IPS-20b (cell line): ENCODE data around the gene BBS9.

Experiments
- H3K27ac ChIP-seq: one replicate; pipeline ENCODE4 v1.5.1; 2013; ENCODE audit warnings: low read length
- H3K27me3 ChIP-seq: 2 replicates; pipeline ENCODE4 v1.6.1; 2013; ENCODE audit warnings: mild to moderate bottlenecking, low read length, inconsistent platforms; ENCODE audit not compliant: insufficient read depth
- H3K36me3 ChIP-seq: 2 replicates; pipeline ENCODE4 v1.6.1; 2013; ENCODE audit warnings: low read depth, mild to moderate bottlenecking, inconsistent platforms, low read length, moderate library complexity; ENCODE audit not compliant: insufficient read depth
- H3K4me1 ChIP-seq: 2 replicates; pipeline ENCODE4 v1.6.1; 2013; ENCODE audit warnings: mild to moderate bottlenecking, control low read depth, inconsistent platforms, low read length, moderate library complexity; ENCODE audit not compliant: insufficient read depth
- H3K4me3 ChIP-seq: 2 replicates; pipeline ENCODE4 v1.5.1; 2013; ENCODE audit warnings: mild to moderate bottlenecking, low read length, inconsistent platforms
- H3K9ac ChIP-seq: 2 replicates; pipeline ENCODE4 v1.6.1; 2013; ENCODE audit warnings: low read depth, mild to moderate bottlenecking, inconsistent platforms, low read length, moderate library complexity
- H3K9me3 ChIP-seq: 2 replicates; pipeline ENCODE4 v1.6.1; 2013; ENCODE audit warnings: mild to moderate bottlenecking, low read depth, low read length, inconsistent platforms; ENCODE audit not compliant: insufficient read depth

The BBS9 gene

DNA sequence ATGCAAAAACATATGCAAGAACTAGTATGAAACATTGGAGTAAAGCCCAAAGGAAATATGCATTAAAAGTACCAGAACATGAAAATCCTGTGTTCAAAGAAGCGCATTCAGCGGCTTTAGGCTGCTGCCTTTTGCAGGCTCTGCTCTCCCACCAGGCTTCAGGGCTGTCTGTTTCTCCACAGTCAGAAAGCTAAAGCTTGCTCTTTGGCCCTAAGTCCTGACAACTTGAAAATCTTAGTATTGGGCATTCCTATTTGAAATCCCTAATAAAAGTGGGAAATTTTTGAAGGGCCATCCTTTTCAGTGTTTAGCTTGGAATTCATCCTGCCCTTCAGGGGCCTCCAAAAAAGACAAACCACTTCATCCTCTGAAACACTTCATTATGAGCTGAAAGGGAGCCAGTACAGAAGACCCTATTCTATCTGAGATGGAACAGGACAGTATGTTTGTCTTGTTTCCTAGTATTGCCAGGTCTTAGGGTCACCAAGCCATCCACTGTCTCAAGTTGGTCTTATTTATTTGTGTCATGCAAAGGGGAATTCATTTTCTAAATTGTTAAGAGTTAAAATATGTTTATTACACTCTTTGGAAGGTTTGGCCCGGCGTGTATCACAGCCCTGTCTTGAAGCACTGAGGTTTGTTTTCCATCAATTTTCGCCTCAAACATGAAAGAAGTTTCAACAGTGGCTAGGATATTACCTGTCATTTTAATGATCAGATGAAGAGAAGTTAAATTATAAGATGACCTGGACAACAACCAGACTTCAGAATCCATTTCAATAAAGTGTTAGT, 449.7 kb downstream of the BBS9 start:
- Histone ChIP-seq H3K4me1 (no peaks in the 10 kb centered on the region), H3K27me3 (no peaks in the 10 kb centered on the region), H3K36me3 (no peaks in the 10 kb centered on the region), H3K4me3 (no peak overlapping the region), H3K9ac (no peak overlapping the region), H3K27ac (no peak overlapping the region), H3K9me3 (no peaks in the 10 kb centered on the region)

- Histone ChIP-seq H3K9ac (no peak overlapping the region), H3K36me3 (no peaks in the 10 kb centered on the region)
Measured at GRCh38 chr7:33579673-33579960, 450.3 kb downstream of the BBS9 start.

GRCh38 chr7:33581236-33581635, 451.9 kb downstream of the BBS9 start:
- Histone ChIP-seq H3K9me3 (no peaks in the 10 kb centered on the region), H3K27me3 (no peaks in the 10 kb centered on the region), H3K4me3 (no peak overlapping the region), H3K9ac (no peak overlapping the region), H3K36me3 (no peaks in the 10 kb centered on the region), H3K27ac (no peak overlapping the region), H3K4me1 (no peaks in the 10 kb centered on the region)

More at GRCh38 chr7:33579673-33579960, 450.3 kb downstream of the BBS9 start:
- Histone ChIP-seq H3K27ac (no peak overlapping the region), H3K9me3 (no peaks in the 10 kb centered on the region), H3K27me3 (no peaks in the 10 kb centered on the region), H3K4me1 (no peaks in the 10 kb centered on the region), H3K4me3 (no peak overlapping the region)

GRCh38 chr7:33582104-33582503, 452.7 kb downstream of the BBS9 start:
- H3K4me3 ChIP-seq = no peak overlapping the region
- H3K27me3 ChIP-seq = no peaks in the 10 kb centered on the region
- no peak overlapping the region for H3K27ac ChIP-seq
- H3K36me3 ChIP-seq = no peaks in the 10 kb centered on the region
- H3K9me3 ChIP-seq = no peaks in the 10 kb centered on the region
- H3K9ac ChIP-seq = no peak overlapping the region
- no peaks in the 10 kb centered on the region for H3K4me1 ChIP-seq

GRCh38 chr7:33582533-33582932, 453.2 kb downstream of the BBS9 start:
- H3K9me3 ChIP-seq = no peaks in the 10 kb centered on the region
- H3K27me3 ChIP-seq = no peaks in the 10 kb centered on the region
- H3K27ac ChIP-seq = no peak overlapping the region
- no peak overlapping the region for H3K9ac ChIP-seq
- no peak overlapping the region for H3K4me3 ChIP-seq
- H3K36me3 ChIP-seq = no peaks in the 10 kb centered on the region
- H3K4me1 ChIP-seq = no peaks in the 10 kb centered on the region

DNA sequence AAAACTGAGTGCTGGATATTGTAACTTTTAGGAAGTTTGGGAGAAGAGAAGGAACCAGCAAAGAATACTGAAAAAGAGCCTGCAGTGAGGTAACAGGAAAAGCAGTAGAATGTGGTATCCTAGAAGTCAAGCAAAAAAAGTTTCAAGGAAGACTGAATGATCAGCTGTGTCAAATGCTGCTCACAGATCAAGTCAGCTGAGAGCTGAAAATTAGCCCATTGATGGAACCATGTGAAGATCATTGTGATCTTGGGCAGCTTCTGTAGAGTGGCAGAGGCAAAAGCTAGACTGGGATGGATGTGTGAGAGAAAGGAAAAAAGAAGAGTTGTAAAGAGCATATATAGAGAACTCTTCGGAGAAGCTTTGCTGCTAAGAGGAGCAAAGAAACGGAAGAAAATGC, 460.5 kb downstream of the BBS9 start:
- Histone ChIP-seq H3K36me3 (no peaks in the 10 kb centered on the region), H3K4me1 (no peaks in the 10 kb centered on the region), H3K4me3 (no peak overlapping the region), H3K27ac (no peak overlapping the region), H3K9ac (no peak overlapping the region), H3K9me3 (no peaks in the 10 kb centered on the region), H3K27me3 (no peaks in the 10 kb centered on the region)

DNA sequence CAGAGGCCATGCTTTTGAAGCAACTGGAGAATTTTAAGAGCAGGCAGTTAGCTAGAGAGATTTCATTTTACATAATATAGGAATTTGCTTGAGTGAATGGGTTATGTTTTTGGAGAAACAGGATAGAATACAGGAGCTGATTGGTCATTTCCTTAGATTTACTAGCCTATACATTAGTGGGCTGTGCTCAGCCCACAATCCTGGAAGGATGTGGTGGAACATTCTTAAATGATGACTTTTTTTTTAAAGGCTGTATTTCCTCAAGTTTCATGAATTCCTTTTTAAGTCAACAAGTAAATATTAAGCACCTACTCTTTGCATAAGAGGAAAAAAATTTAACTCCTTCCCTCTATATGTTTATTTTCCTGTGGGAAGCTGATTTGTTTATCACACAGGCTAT, 461.6 kb downstream of the BBS9 start:
- Histone ChIP-seq H3K4me3 (no peak overlapping the region), H3K27me3 (no peaks in the 10 kb centered on the region), H3K4me1 (no peaks in the 10 kb centered on the region), H3K9me3 (no peaks in the 10 kb centered on the region), H3K36me3 (no peaks in the 10 kb centered on the region), H3K27ac (no peak overlapping the region), H3K9ac (no peak overlapping the region)

DNA sequence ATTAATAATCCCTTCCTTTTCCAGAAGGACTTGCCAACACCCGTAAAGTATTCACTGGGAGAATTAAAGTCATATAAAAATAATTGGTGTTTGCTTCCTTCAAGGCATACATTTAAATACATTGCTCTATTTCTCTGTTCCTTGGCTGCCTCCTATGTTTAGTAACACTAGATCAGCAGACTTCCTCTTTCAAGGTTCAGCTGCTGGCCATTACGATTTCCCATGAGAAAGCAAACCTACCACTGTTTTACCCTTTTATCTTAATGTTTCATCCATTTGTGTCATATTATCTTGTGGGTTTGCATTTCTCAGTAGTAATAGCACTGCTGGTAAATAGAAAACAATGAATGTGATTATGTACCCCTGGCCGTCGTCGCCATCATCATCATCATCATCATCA, 462.1 kb downstream of the BBS9 start:
- Histone ChIP-seq H3K9ac (no peak overlapping the region), H3K4me1 (no peaks in the 10 kb centered on the region), H3K27ac (no peak overlapping the region), H3K27me3 (no peaks in the 10 kb centered on the region), H3K36me3 (no peaks in the 10 kb centered on the region), H3K9me3 (no peaks in the 10 kb centered on the region), H3K4me3 (no peak overlapping the region)

DNA sequence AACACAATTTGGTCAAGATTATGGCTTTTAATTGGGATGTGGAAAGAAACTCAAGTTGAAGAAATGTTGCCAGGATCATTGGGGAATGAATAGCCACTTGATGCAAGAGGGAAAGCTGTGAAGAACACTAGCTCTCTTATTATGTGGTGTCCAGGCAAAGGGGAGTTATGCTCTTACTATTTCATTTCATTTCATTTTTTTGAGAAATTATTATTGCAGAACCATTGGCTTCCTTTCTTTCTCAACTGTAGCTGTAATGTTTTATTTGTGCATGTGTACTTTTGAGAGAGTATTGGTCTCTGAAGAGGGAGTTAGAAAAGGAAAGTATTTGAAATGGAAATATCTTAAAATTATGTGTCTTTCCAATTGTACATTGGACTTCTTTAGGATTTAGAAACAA, 463.4 kb downstream of the BBS9 start:
- Histone ChIP-seq H3K36me3 (no peaks in the 10 kb centered on the region), H3K4me1 (no peaks in the 10 kb centered on the region), H3K4me3 (no peak overlapping the region), H3K9ac (no peak overlapping the region), H3K27ac (no peak overlapping the region), H3K27me3 (no peaks in the 10 kb centered on the region), H3K9me3 (no peaks in the 10 kb centered on the region)

GRCh38 chr7:33593611-33594010, 464.2 kb downstream of the BBS9 start:
- Histone ChIP-seq H3K36me3 (no peaks in the 10 kb centered on the region), H3K9ac (no peak overlapping the region), H3K4me1 (no peaks in the 10 kb centered on the region), H3K9me3 (no peaks in the 10 kb centered on the region), H3K27ac (no peak overlapping the region), H3K4me3 (no peak overlapping the region), H3K27me3 (no peaks in the 10 kb centered on the region)

GRCh38 chr7:33596686-33597085, 467.3 kb downstream of the BBS9 start:
- no peak overlapping the region for H3K9ac ChIP-seq
- H3K4me3 ChIP-seq = no peak overlapping the region
- H3K27me3 ChIP-seq = no peaks in the 10 kb centered on the region
- H3K4me1 ChIP-seq = no peaks in the 10 kb centered on the region; the same call in 1 of the 2 replicates
- H3K36me3 ChIP-seq = no peaks in the 10 kb centered on the region
- no peak overlapping the region for H3K27ac ChIP-seq
- H3K9me3 ChIP-seq = no peaks in the 10 kb centered on the region

DNA sequence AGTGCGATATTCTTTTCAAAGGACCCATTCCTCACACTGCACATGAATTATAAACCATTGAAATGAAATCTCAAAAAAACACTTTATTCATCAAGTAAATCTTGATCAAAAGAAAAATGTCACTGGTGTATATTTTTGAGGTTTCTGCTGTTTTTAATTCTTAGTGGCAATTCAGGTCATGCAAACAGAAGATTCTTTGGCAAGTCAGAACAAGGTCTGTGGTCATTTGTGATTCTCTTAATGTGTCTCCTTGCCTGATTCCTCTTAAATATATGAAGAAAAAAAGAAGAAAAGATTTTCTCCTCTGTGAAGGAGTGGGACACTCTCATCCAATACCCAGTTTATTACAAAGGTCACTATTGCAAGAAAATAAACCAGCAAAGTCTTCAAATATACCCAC, 467.8 kb downstream of the BBS9 start:
- Histone ChIP-seq H3K27ac (no peak overlapping the region), H3K4me1 (no peaks in the 10 kb centered on the region; the same call in 1 of the 2 replicates), H3K4me3 (no peak overlapping the region), H3K9ac (no peak overlapping the region), H3K27me3 (no peaks in the 10 kb centered on the region), H3K9me3 (no peaks in the 10 kb centered on the region), H3K36me3 (no peaks in the 10 kb centered on the region)
